Vagina (tissue), 2 donors: ENCODE results near the gene CACNA1C.

Experiments
- CTCF ChIP-seq, 3 experiments: fragments of 450-650 bp in 2 of 3; fragments of 200-600 bp in 1 of 3; sonication (generic) in 1 of 3; IDR thresholded peaks; one replicate each; pipeline ENCODE4 v1.5.1; 2017 to 2019; ENCODE audit warnings: antibody characterized with exemption in 3 of 3, mild to moderate bottlenecking in 2 of 3, moderate library complexity in 2 of 3
- POLR2A ChIP-seq, 2 donors: fragments of 450-650 bp; IDR thresholded peaks; one replicate each; pipeline ENCODE4 v1.6.1; 2017; ENCODE audit warnings: antibody characterized with exemption in 2 of 2, mild to moderate bottlenecking in 2 of 2, moderate library complexity in 2 of 2
- POLR2AphosphoS5 ChIP-seq, 2 donors: sonication (generic); formaldehyde crosslinking; IDR thresholded peaks; one replicate each; pipeline ENCODE4 v1.9.0; 2017; ENCODE audit warnings: antibody characterized with exemption in 2 of 2, mild to moderate bottlenecking in 2 of 2, low read depth in 1 of 2; ENCODE audit not compliant: insufficient read depth in 1 of 2

- no peak for TF ChIP-seq POLR2A (IDR thresholded peaks at IDR 0.05)
- no peak for TF ChIP-seq CTCF (IDR thresholded peaks at IDR 0.05)
- no peak for TF ChIP-seq POLR2AphosphoS5 (IDR thresholded peaks at IDR 0.05; ENCODE audit: insufficient read depth in 1 of 2, low read depth in 1 of 2)
These were observed 172.9 kb downstream of the CACNA1C start for GRCh38 chr12:2225696-2226095.
